ENCODE results near the gene GNB1L.
"Not testable (repeated sequence)": the region's sequence is repeated elsewhere in the genome, so short reads cannot be mapped to it uniquely, and the experiment has no call there.

The GNB1L gene

DNA sequence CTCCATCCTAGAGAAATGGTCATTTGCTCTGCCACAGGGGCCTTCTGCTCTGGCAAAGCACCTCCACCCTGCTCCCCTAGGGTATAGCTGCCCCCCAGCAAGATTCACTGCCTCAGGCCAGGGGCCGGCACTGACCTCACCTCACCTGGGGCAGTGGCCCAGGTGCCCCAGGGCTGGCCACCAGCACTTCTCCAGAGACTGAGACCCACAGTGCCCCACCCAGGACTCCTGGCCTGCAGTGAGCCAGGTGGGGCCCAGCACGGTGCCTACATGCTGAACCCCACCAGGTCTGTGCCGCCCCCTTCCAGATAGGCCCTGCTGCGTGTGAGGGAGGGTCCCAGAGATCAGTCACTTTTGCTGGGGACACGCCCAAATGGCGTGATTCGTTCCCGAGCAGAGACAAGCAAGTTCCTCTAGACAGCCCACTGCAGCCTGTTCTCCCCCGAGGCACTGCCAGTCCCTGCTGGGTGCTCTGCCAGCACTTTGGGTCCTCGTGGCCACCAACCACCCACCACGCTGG, 10.8 kb downstream of the GNB1L start:
- no peak for DNase-seq (ENCODE audit: low read depth)

- DNase-seq (ENCODE audit: low read depth), result no peak
Measured at GRCh38 chr22:19843107-19843856, 11.4 kb downstream of the GNB1L start.

- no peak for DNase-seq (ENCODE audit: low read depth)
Measured at GRCh38 chr22:19842393-19843106, 12.1 kb downstream of the GNB1L start.

GRCh38 chr22:19841641-19842392, 12.9 kb downstream of the GNB1L start:
- DNase-seq (ENCODE audit: low read depth), result no peak

DNA sequence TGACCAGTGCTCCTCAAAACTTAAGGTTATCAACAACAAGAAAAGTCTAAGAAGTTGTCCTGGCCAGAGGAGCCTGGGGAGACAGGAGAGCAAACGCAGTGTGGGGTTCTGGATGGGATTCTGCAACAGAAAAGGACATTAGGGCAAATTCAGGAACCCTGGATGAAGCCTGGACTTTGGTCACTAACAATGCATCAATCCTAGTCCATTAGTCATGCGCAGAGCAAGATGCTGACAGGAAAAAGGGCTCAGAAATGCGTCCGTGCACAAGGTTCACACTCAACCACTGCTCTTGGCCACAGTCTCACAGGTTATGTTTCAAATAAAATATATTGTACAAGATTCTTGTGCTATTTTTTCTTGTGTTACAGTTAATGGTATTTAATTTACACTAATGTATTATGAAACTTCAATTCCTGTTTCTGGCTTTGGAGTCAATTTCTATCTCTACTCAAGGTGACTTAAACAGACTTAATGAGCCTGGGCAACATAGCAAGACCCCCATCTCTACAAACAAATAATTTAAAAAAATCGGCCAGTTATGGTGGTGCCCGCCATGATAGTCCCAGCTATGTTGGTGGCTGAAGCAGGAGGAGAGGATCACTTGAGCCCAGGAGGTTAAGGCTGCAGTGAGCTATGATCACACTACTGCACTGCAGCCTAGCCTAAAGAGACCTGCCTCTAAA, 13.6 kb downstream of the GNB1L start:
- DNase-seq (ENCODE audit: low read depth), result no peak

DNA sequence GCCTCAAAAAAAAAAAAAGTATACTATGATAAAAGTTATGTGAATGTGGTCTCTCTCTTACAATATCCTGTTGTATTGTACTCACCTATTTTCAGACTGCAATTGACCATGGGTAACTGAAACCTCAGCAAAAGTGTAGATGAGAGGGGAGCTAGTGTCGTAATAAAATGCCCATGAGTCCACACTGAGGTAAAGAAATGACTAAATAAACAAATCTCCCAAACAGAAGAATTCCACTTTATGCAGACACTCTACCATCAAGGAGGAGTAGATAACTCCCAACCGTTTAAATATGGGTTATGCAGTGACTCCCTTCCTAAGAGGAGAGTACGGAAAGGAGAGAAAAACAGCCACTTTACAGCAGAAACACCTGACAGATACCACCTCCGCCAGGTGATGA, 14.6 kb downstream of the GNB1L start:
- no peak for DNase-seq (ENCODE audit: low read depth)

DNA sequence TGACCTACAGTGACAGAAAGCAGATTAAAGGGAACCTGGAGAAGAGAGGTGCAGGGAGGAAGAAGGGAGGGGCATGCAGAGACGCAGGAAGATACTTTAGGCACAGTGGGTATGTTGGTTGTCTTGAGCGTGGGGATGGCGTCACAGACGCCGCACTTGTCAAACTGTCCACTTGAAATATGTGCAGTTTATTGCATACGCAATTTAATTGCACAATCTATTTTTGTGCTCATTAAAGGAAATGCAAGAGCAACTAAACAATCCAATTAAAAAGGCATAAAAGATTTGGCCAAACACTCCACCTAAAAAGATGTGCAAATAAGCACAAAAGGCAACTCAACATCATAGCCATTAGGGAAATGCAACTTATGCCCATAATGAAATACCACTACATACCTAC, 16.8 kb downstream of the GNB1L start:
- DNase-seq (ENCODE audit: low read depth), result no peak

- no peak for DNase-seq (ENCODE audit: low read depth)
Measured at GRCh38 chr22:19836512-19836911, 18.2 kb downstream of the GNB1L start.

- no peak for DNase-seq (ENCODE audit: low read depth)
Measured at GRCh38 chr22:19834599-19834998, 20.1 kb downstream of the GNB1L start.

DNA sequence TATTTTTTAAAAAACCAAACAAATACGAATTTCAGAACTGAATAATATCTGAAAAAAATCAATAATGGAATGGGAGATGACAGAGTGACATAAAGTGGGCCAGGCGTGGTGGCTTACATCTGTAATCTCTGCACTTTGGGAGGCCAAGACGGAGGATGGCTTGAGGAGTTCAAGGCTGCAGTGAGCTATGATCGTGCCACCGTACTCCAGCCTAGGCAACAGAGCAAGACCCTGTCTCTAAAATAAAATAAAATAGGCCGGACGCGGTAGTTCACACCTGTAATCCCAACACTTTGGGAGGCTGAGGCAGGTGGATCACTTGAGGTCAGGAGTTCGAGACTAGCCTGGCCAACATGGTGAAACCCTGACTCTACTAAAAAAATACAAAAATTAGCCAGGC, 21.3 kb downstream of the GNB1L start:
- DNase-seq (ENCODE audit: low read depth), result not testable (repeated sequence)

- DNase-seq (ENCODE audit: low read depth), result no peak
Measured at GRCh38 chr22:19832476-19833108, 22.1 kb downstream of the GNB1L start.

- not testable (repeated sequence) for DNase-seq (ENCODE audit: low read depth)
Measured at GRCh38 chr22:19831979-19832378, 22.7 kb downstream of the GNB1L start.

DNA sequence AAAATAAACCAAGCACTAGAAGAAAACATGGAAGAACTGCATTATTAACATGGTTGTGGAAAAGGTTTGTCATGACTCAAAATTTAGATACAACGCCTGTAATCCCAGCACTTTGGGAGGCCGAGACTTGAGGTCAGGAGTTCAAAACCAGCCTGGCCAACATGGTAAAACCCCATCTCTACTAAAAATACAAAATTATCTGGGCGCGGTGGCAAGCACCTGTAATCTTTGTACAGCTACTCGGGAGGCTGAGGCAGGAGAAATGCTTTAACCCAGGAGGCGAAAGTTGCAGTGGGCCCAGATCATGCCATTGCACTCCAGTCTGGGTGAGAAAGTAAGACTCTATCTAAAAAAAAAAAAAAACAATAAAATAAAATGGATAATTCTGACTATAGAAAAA, 23.7 kb downstream of the GNB1L start:
- DNase-seq (ENCODE audit: low read depth), result no peak

- no peak for DNase-seq (ENCODE audit: low read depth)
Measured at GRCh38 chr22:19828035-19828401, 26.7 kb downstream of the GNB1L start.

DNA sequence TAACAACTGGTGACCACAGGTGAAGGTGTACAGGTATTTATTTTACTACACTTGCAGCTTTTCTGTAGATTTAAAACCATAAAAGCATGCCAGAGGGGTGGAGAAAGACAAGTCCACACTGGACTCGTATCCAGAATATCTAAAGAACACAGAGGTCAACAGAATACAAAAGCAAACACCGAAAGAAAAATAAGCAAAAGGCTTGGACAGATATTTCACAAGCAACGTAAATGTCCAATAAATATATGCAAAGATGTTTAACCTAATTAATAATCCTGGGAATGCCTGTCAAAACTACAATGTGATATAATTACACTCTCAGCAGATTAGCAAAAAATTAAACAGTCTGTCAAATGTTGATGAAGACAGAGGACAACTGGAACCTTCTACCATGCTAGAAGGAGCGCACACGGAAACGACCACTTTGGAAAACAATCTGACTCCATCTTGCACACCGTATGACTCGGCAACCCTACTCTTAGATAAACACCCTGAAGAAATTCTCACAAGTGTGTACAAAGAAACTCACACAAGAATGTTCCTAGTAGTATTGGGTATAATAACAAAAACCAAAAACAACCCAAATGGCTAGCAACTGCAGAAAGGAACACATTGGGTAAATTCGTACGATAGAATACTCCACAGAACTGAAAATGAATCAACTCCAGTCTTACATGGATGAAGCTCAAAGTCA, 27.2 kb downstream of the GNB1L start:
- no peak for DNase-seq (ENCODE audit: low read depth)

GRCh38 chr22:19826619-19826950, 28.1 kb downstream of the GNB1L start:
- DNase-seq (ENCODE audit: low read depth), result no peak

- no peak for DNase-seq (ENCODE audit: low read depth)
Measured at GRCh38 chr22:19825904-19826618, 28.6 kb downstream of the GNB1L start.

- no peak for DNase-seq (ENCODE audit: low read depth)
Measured at GRCh38 chr22:19824926-19825339, 29.7 kb downstream of the GNB1L start.

DNA sequence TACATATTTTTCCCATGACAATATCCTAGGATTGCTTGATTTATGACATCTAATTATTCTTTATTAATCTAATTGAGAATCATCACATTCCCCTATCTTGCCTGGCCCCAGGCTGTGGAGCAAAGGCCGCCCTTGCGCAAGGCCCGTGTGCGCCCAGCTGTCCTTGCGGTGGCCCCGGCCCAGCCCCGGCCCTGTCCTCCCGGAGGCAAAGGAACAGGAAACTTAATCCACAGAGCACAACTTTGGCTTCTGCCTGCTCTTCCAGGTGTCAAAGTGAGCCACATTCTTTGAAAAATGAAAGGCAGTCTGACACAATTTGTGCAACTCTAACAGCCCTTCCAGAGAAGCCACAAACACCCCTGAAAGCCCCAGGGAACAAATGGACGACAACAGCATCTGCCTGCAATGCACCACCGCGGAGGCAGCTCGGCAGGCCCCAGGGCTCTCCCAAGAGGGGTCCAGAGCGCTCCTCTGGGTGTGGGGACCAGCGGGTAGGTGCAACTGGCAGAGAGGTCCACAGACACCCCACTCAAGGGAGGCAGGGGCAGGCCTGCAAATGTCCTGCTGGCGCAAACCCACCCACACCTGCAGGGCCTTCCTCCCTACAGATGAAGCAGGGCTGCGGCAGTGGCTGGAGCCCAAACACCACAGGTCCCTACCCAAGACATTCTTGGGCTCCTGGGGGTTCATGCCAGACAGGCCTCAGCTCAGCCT, 30.3 kb downstream of the GNB1L start:
- DNase-seq (ENCODE audit: low read depth), result no peak

- no peak for DNase-seq (ENCODE audit: low read depth)
Measured at GRCh38 chr22:19823902-19824211, 30.8 kb downstream of the GNB1L start.
